IPS-NIHi11 (cell line): ENCODE results near the gene ADGRV1.
"Not testable (repeated sequence)": the region's sequence is repeated elsewhere in the genome, so short reads cannot be mapped to it uniquely, and the experiment has no call there.

Experiments used
- DNase-seq: peaks from one replicate; pipeline ENCODE4 v3.0.0; 2012; ENCODE audit warnings: mixed read lengths, low spot score

ADGRV1 gene

GRCh38 chr5:90746119-90746518 lies 187.5 kb downstream of the ADGRV1 start:
- DNase-seq, result no peak

GRCh38 chr5:90747175-90747574 lies 188.6 kb downstream of the ADGRV1 start:
- peak; percentile 26 for DNase-seq

GRCh38 chr5:90747693-90748092 lies 189.1 kb downstream of the ADGRV1 start:
- no peak for DNase-seq

GRCh38 chr5:90759119-90759518 lies 200.5 kb downstream of the ADGRV1 start:
- no peak for DNase-seq

- DNase-seq, result no peak
These were observed 209.1 kb downstream of the ADGRV1 start for GRCh38 chr5:90767710-90768109.

GRCh38 chr5:90770006-90770541 lies 211.5 kb downstream of the ADGRV1 start:
- not testable (repeated sequence) for DNase-seq

GRCh38 chr5:90777959-90778358 lies 219.4 kb downstream of the ADGRV1 start:
- DNase-seq, result no peak

- peak; percentile 64 for DNase-seq
These were observed 225.1 kb downstream of the ADGRV1 start for GRCh38 chr5:90783460-90784333.

GRCh38 chr5:90786756-90787155 lies 228.2 kb downstream of the ADGRV1 start:
- no peak for DNase-seq

GRCh38 chr5:90792725-90793124 lies 234.1 kb downstream of the ADGRV1 start:
- no peak for DNase-seq

GRCh38 chr5:90793183-90793582 lies 234.6 kb downstream of the ADGRV1 start:
- DNase-seq, result no peak

GRCh38 chr5:90796919-90797318 lies 238.3 kb downstream of the ADGRV1 start:
- DNase-seq, result not testable (repeated sequence)

- DNase-seq, result not testable (repeated sequence)
These were observed 241.5 kb downstream of the ADGRV1 start for GRCh38 chr5:90800082-90800481.

- DNase-seq, result not testable (repeated sequence)
These were observed 241.9 kb downstream of the ADGRV1 start for GRCh38 chr5:90800515-90800914.

GRCh38 chr5:90802474-90803317 lies 244.1 kb downstream of the ADGRV1 start:
- DNase-seq, result peak; percentile 73

- no peak for DNase-seq
These were observed 244.8 kb downstream of the ADGRV1 start for GRCh38 chr5:90803381-90803780.

GRCh38 chr5:90803876-90804275 lies 245.3 kb downstream of the ADGRV1 start:
- DNase-seq, result no peak

- DNase-seq, result no peak
These were observed 248.9 kb downstream of the ADGRV1 start for GRCh38 chr5:90807496-90807895.

GRCh38 chr5:90809311-90810056 lies 250.9 kb downstream of the ADGRV1 start:
- no peak for DNase-seq

- DNase-seq, result no peak
These were observed 251.6 kb downstream of the ADGRV1 start for GRCh38 chr5:90810211-90810610.

- no peak for DNase-seq
These were observed 254.8 kb downstream of the ADGRV1 start for GRCh38 chr5:90813392-90813791.

- not testable (repeated sequence) for DNase-seq
These were observed 263.5 kb downstream of the ADGRV1 start for GRCh38 chr5:90822062-90822461.
